Prostate gland (tissue), 2 donors: Measurements from ENCODE around the gene USP9Y.

ENCODE experiments used
- CTCF ChIP-seq, 4 experiments: fragments of 200-600 bp in 2 of 4; fragments of 450-650 bp in 2 of 4; sonication (generic) in 2 of 4; IDR thresholded peaks; 1 replicate in 3 of 4; 2 replicates in 1 of 4; pipeline ENCODE4 v1.5.1; 2016 to 2019; ENCODE audit warnings: antibody characterized with exemption in 4 of 4, mild to moderate bottlenecking in 2 of 4, moderate library complexity in 2 of 4
- POLR2A ChIP-seq: fragments of 450-650 bp; IDR thresholded peaks from one replicate; pipeline ENCODE4 v1.6.1; 2016; ENCODE audit warnings: antibody characterized with exemption, mild to moderate bottlenecking
- POLR2AphosphoS5 ChIP-seq: sonication (generic); formaldehyde crosslinking; IDR thresholded peaks from one replicate; pipeline ENCODE4 v1.6.1; 2017; ENCODE audit warnings: antibody characterized with exemption

GRCh38 chrY:12744091-12744490 is 43.1 kb downstream of the USP9Y start:
- TF ChIP-seq POLR2AphosphoS5 (no peak), CTCF (IDR thresholded peaks at IDR 0.05) (no peak), POLR2A (no peak)
